Measurements from ENCODE around the gene KRTAP6-2. TPM values are rescaled to one million over a fixed set of nuclear protein-coding genes. Genes with fewer than 3 reads are reported as not detected.

KRTAP6-2 gene, protein sequence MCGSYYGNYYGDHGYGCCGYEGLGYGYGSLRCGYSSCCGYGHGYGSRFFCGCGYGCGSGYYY
- not detected for total RNA-seq

- no peak for ATAC-seq
Observed at GRCh38 chr21:30598802-30599201, at the start of gene KRTAP6-2. Gene KRTAP6-2, minus strand, starts transcription at chr21:30598902. Its CDS starts 28 bp downstream, at chr21:30598874.

DNA sequence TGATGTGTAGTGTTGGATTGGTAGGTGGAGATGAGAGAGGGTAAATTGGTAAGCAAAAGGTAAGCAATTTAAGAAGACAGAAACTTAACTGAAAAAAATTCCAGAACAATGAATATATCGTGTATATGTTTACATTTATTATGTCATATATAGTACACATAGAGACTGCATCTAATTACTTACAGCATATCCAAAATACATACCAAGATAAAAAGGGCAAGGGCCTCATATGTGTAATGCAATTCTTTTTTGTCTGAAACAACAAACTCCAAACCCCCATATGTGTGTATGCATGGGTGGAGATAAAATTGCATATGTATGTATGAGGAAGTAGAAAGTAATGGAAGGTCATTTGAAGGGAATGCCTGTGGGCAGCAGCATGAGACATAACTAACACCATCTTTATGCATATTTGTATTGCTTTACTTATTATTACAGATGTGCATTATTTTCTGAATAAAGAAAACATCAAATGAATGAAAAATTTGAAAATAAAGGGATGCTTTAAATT is 48.3 kb upstream of the KRTAP6-2 start:
- no peak for ATAC-seq

DNA sequence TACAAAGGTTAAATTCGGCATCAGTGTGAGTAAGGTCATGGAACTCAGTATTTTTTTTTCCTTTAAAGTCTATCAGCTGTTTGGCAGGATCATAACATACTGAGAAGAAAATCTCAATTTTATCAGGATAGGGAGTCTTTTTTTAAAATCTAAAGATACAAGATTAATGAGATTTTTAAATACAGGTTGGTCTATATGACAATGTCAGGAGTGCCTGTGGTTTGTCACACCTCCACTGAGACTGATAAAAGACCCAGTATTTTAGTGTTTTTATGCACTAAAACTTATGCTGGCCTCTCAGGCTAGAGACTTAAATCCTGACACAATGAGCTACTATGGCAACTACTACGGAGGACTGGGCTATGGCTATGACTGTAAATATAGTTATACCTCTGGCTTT is 43.9 kb upstream of the KRTAP6-2 start, which contains the start of gene KRTAP20-3:
Gene KRTAP20-3, plus strand, starts transcription at position 301 of the 400 bp plus-strand sequence.
- no peak for ATAC-seq

DNA sequence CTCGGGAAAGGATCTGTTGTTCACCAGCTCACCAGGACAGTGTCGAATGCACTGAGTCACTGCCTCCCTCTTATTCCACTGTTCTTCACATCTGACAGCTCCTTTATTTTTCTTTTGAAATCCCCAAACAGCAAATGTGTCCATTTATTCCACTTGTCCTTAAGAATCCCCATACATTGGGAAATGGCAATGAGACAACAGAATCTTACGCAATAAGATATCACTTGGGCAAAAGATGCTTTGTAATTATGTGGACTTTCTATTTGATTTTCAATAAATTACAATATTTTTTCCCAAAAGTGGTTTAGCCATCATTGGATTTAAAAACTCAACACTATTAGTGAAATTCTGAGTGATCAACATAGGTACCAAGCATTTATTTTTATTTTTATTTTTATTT is 40.0 kb upstream of the KRTAP6-2 start:
- ATAC-seq: no peak

- no peak for ATAC-seq
Observed at GRCh38 chr21:30634906-30635305, 36.2 kb upstream of the KRTAP6-2 start, which contains the start of gene KRTAP20-2. Gene KRTAP20-2, plus strand, starts transcription at chr21:30635206. Its CDS starts 58 bp downstream, at chr21:30635264.

GRCh38 chr21:30629200-30629599 is 30.5 kb upstream of the KRTAP6-2 start:
- no peak for ATAC-seq

DNA sequence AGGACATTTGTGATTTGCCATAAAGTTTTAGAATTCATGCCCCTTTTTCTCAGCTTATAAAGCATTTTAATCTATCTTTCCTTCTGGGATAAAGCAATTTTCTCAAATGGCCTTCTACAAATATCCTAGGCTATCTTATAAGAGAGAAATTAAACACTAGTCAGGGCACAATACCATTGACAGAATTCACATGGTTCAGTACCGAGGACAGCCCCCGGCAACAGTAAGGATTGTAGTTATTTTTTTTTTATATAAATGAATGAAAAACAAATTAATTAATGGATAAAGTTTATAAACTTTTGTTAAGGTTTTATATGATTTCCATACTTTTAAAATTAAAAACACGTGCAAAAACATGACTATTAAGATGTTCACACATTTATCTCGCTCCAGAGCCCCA is 29.4 kb upstream of the KRTAP6-2 start:
- ATAC-seq: no peak

DNA sequence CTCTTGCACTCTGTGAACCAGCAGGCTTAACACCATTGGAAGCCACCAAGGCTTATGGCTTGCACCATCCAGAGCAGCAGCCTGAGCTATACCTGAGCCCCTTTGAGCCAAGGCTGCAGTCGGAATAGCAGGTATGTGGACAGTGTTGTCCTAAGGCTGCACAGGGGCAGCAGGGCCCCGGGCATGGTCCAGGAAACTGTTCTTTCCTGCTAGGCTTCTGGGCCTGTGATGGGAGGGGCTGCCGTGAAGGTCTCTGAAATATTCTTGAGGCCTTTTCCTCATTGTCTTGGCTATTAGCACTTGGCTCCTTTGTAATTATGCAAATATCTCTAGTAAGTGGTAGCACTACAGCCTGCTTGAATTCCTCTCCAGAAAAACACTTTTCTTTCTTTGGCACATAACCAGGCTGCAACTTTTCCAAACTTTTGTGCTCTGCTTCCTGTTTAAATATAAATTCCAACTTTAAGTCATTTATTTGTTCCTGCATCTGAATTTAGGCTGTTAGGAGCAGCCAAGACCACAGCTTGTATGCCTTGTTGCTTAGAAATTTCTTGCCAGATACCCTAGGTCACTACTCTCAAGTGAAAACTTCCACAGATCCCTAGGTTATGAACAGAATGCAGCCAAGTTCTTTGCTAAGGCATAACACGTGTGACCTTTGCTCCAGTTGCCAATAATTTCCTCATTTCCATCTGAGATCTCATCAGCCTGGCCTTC is 26.9 kb upstream of the KRTAP6-2 start:
- ATAC-seq: no peak

DNA sequence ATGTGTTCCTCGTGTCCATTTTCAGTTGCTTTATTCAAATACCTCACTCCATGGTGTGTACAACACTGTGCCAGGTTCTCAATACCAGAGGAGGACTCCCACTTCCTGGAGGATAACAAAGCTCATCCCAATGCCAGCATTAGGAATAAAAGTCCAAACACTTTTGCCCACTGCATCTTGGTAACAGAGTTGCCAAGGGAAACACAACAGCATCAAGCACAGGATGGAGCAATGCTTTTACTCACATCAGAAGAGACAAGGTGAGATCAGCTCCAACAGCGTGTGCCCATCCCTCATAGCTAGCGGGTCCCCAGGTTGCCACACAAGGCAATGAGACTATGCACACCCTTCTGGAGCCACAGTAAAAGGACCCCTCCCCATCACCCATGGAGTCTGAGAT is 24.7 kb upstream of the KRTAP6-2 start:
- no peak for ATAC-seq

DNA sequence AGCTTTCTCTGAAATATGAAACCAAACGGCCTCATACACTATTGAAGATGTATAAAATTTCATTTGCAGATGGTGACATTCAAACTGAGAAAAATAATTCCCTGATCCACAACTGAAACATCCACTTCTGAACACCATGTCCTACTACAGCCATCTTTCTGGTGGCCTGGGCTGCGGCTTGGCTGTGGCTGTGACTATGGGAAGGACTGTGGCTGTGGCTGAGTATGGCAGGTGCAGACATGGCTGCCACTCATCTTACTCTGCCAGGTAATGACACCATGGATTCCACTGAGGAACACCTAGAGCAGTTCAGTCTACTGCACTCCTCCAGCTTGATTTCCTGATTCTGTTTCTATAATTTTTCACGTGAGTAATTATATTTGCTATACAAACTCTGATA is 21.8 kb upstream of the KRTAP6-2 start, which contains the start of gene KRTAP20-4:
Gene KRTAP20-4, plus strand, starts transcription at position 106 of the 400 bp plus-strand sequence.
- no peak for ATAC-seq

DNA sequence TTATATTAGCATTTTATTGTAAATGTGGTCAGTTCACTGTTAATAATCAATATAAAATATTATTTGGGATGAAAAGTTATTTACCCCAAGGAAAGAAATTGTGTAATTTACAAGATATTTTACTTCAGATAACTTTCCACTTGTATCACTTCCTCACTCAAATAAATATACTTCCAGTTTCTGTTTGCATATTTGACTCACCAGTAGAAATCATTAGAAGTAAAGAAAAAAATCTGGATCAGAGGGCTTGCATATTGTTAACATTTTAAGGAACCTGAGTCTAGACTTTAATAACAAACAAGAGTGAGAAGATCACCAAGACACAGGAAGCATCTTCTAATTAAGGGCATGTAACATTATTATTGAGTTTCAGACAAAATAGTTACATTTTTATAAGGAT is 21.4 kb upstream of the KRTAP6-2 start:
- no peak for ATAC-seq

- ATAC-seq: no peak
Observed at GRCh38 chr21:30616125-30616524, 17.4 kb upstream of the KRTAP6-2 start, which contains the start of gene KRTAP20-1. Gene KRTAP20-1, plus strand, starts transcription at chr21:30616425. Its CDS starts 30 bp downstream, at chr21:30616455.

- no peak for ATAC-seq
Observed at GRCh38 chr21:30615199-30615598, 16.5 kb upstream of the KRTAP6-2 start.

DNA sequence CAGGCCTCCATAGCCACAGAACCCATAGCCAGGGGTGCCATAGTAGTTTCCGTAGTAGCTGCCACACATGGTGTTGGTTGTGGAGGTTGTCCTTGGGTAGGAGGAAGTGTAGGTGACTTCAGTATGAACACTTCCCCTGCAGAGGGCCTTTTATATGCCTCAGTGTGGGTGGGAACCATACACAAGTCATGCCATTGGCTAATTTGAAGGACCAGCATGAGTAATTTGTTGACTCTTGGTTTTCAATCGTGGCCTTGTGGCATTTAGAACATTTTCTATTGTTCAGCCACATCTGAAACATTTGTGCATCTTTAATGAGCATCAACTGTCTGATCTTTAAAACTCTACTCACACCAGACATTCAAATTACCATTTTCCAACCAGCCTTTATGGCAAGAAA is 15.1 kb upstream of the KRTAP6-2 start, which contains the start of gene KRTAP6-1:
Gene KRTAP6-1, minus strand, starts transcription at position 95 of the 400 bp plus-strand sequence. Its CDS starts 26 bp downstream, at position 69.
- no peak for ATAC-seq

- no peak for ATAC-seq
Observed at GRCh38 chr21:30612132-30612531, 13.4 kb upstream of the KRTAP6-2 start.

DNA sequence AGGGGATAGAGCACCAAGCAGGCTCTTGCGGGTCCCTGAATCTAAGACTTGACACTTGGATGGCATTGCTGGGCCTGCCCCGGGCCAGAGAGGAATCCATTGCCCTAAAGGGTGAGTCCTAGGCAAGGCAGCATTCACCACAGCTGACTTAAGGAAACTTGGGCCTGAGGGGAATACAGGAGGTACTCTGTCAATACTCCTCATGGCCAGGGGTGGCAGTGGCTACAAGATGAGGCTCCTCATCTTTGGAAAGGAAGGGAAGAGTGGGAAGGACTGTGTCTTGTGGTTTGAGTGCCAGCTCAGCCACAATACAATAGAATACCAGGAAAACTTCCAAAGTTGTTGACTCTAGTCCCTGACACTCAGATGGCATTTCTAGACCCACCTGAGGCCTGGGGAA is 7.3 kb upstream of the KRTAP6-2 start:
- ATAC-seq: no peak

DNA sequence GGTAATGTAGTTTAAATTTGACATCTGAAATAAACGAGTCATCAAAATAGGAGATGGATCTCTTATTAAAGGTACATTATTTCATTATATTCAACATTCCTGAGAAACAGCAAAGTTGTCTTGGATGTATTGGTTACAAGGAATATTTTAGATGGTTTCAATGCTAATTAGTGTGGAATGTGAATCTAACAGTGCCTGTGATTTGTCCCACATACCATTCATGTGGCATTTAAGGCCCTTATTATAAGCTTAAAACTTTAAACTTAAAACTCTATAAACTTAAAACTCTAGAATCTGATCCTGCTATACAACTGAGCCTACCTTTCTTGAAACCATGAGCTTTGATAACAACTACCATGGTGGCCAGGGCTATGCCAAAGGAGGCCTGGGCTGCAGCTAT is 2.1 kb upstream of the KRTAP6-2 start, which contains the start of gene KRTAP22-1:
Gene KRTAP22-1, plus strand, starts transcription at position 301 of the 400 bp plus-strand sequence.
- ATAC-seq: no peak

GRCh38 chr21:30592140-30592539 is 6.6 kb downstream of the KRTAP6-2 start, which contains the start of gene KRTAP6-3:
Gene KRTAP6-3, plus strand, starts transcription at chr21:30592440. Its CDS starts 6 bp downstream, at chr21:30592446.
- no peak for ATAC-seq

DNA sequence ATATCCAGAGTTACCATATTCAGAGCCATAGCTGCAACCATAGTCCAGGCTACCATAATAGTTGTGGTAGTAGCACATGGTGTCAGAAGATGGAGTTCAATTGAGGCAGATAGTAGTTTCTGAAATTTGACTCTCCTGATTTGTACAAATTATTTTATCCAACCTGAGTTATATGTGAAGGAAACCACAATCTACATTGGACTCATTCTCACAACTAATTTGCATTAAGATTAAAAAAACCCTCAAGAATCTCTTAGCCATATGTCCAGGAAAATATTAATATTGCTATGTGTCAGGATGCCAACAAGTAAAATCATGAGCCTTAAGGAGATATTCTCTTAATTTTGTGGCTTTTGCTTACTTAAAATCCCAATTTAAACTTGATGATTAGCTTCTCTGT is 8.4 kb downstream of the KRTAP6-2 start, which contains the start of gene KRTAP22-2:
Gene KRTAP22-2, minus strand, starts transcription at position 101 of the 400 bp plus-strand sequence.
- no peak for ATAC-seq

GRCh38 chr21:30582870-30583269 is 15.8 kb downstream of the KRTAP6-2 start:
- ATAC-seq: no peak

- ATAC-seq: no peak
Observed at GRCh38 chr21:30580132-30580531, 18.6 kb downstream of the KRTAP6-2 start.

DNA sequence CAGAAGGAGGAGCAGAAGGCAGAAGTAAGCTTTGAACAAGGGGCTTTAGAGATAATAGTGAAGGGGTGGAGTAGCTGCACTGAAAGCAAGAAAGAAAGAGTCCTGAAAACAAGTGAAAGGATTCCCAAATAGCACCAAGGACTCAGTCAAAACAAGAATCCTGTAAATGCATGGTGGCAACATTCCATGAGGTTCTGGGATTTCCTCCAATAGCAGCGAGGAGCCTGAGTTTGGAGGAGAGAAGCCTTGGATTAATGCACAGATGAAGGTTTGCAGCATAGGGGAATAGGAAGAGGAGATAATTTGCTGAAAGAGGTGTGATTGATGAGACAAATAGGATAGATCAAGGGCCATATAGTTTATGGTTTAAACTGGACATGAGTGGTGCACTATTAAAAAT is 19.4 kb downstream of the KRTAP6-2 start:
- ATAC-seq: no peak

DNA sequence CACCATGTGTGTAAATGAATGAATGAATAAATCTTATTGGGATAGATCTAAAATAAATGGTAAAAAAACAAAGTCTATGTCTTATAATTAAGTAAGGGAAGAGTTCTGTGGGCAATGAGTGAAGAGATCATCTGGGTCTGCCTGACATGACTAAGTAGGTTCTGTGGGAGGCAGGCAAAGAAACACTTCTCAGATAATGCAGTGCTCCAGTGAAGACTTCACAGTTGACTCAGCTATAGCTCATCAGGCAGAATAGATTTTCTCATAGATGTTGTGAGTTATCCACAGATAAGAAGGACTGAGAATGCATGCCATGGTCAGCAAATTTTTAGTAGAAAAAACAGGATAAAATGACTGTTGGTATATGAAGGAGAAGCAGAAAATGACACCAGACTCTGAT is 20.9 kb downstream of the KRTAP6-2 start:
- ATAC-seq: no peak

- ATAC-seq: no peak
Observed at GRCh38 chr21:30567617-30568016, 31.1 kb downstream of the KRTAP6-2 start.
